GM23338 (cell line): ENCODE measurements around the gene NTM.

Experiments
- EZH2 ChIP-seq: fragments of 200-600 bp; sonication (generic); IDR thresholded peaks from one replicate; pipeline ENCODE4 v1.8.0; 2017; ENCODE audit warnings: antibody characterized with exemption, mild to moderate bottlenecking, low read depth; ENCODE audit not compliant: unreplicated experiment
- NANOG ChIP-seq: IDR thresholded peaks from 2 replicates; pipeline ENCODE4 v1.6.1; 2016; ENCODE audit warnings: antibody characterized with exemption, borderline replicate concordance
- POLR2AphosphoS5 ChIP-seq: IDR thresholded peaks from 2 replicates; pipeline ENCODE4 v1.6.1; 2016; ENCODE audit warnings: antibody characterized with exemption, low read depth
- STAT1 ChIP-seq: IDR thresholded peaks from one replicate; pipeline ENCODE4 v1.6.1; 2016; ENCODE audit warnings: antibody characterized with exemption; ENCODE audit not compliant: unreplicated experiment
- ZNF114 ChIP-seq: fragments of 250-450 bp; sonication (Bioruptor Pico); IDR thresholded peaks from 2 replicates; pipeline ENCODE4 v1.5.0; 2020; ENCODE audit warnings: mild to moderate bottlenecking, moderate library complexity
- TF ChIP-seq, protein P1 (sequence below): IDR thresholded peaks from one replicate; pipeline ENCODE4 v1.6.1; 2018; ENCODE audit warnings: antibody characterized with exemption; ENCODE audit not compliant: unreplicated experiment
- TF ChIP-seq, protein P2 (sequence below), 2 experiments: fragments of 200-600 bp in 1 of 2; sonication (generic) in 1 of 2; conservative IDR thresholded peaks; 2 replicates each; pipeline versions ENCODE4 v1.5.1 to v1.6.1; 2016 to 2017; ENCODE audit warnings: antibody characterized with exemption in 2 of 2, low read depth in 2 of 2, mild to moderate bottlenecking in 2 of 2, moderate library complexity in 1 of 2

DNA sequence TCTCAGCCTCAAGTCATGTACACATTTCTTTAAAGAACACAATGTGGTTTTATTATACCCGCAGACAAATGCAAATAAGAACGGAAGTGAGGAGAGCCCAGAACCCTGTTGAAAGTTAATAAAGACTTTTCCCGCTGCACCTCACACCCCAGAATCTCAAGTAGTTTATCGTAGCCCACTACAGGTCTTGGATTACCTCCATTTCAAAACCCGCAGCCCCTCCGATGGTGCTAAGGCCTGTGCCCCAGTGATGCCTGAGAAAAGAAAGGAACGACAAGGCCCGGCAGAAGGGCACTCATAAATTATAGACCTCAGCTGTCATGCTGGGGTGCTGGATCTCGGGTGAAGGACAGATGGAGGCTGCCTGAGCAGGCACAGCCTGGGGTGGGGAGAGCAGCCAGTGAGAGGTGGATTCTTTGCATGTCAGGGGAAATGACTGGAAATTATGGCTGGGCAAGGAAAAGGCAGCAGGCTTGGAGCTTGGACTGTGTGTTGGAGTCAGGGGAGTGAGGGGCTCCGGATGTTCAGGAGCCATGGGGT is 354.1 kb downstream of the NTM start:
- TF ChIP-seq, protein P1, sequence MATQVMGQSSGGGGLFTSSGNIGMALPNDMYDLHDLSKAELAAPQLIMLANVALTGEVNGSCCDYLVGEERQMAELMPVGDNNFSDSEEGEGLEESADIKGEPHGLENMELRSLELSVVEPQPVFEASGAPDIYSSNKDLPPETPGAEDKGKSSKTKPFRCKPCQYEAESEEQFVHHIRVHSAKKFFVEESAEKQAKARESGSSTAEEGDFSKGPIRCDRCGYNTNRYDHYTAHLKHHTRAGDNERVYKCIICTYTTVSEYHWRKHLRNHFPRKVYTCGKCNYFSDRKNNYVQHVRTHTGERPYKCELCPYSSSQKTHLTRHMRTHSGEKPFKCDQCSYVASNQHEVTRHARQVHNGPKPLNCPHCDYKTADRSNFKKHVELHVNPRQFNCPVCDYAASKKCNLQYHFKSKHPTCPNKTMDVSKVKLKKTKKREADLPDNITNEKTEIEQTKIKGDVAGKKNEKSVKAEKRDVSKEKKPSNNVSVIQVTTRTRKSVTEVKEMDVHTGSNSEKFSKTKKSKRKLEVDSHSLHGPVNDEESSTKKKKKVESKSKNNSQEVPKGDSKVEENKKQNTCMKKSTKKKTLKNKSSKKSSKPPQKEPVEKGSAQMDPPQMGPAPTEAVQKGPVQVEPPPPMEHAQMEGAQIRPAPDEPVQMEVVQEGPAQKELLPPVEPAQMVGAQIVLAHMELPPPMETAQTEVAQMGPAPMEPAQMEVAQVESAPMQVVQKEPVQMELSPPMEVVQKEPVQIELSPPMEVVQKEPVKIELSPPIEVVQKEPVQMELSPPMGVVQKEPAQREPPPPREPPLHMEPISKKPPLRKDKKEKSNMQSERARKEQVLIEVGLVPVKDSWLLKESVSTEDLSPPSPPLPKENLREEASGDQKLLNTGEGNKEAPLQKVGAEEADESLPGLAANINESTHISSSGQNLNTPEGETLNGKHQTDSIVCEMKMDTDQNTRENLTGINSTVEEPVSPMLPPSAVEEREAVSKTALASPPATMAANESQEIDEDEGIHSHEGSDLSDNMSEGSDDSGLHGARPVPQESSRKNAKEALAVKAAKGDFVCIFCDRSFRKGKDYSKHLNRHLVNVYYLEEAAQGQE, result no peak
- TF ChIP-seq, protein P2, sequence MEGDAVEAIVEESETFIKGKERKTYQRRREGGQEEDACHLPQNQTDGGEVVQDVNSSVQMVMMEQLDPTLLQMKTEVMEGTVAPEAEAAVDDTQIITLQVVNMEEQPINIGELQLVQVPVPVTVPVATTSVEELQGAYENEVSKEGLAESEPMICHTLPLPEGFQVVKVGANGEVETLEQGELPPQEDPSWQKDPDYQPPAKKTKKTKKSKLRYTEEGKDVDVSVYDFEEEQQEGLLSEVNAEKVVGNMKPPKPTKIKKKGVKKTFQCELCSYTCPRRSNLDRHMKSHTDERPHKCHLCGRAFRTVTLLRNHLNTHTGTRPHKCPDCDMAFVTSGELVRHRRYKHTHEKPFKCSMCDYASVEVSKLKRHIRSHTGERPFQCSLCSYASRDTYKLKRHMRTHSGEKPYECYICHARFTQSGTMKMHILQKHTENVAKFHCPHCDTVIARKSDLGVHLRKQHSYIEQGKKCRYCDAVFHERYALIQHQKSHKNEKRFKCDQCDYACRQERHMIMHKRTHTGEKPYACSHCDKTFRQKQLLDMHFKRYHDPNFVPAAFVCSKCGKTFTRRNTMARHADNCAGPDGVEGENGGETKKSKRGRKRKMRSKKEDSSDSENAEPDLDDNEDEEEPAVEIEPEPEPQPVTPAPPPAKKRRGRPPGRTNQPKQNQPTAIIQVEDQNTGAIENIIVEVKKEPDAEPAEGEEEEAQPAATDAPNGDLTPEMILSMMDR (conservative IDR thresholded peaks at IDR 0.05; ENCODE audit: low read depth in 2 of 2), result no peak
- no peak for TF ChIP-seq POLR2AphosphoS5
- TF ChIP-seq EZH2, result no peak
- no peak for TF ChIP-seq STAT1
- no peak for TF ChIP-seq ZNF114
- no peak for TF ChIP-seq NANOG
